ENCODE data around the gene NISCH.

The NISCH gene

GRCh38 chr3:52539010-52539653 is 83.7 kb downstream of the NISCH start:
- no peak for DNase-seq (ENCODE audit: low spot score)

GRCh38 chr3:52541050-52541449 is 85.6 kb downstream of the NISCH start:
- no peak for DNase-seq (ENCODE audit: low spot score)

Measured in hematopoietic multipotent progenitor cell treated with erythropoietin and hydrocortisone succinate and interleukin-3 and kit ligand, for 17 days (in vitro differentiated cells).